GM18498 (cell line): ENCODE measurements around the gene BTBD19.
"Not testable (repeated sequence)": the region's sequence is repeated elsewhere in the genome, so short reads cannot be mapped to it uniquely, and the experiment has no call there.

Source experiments
- ATAC-seq: cut with Tn5 transposase; IDR thresholded peaks from one replicate; pipeline ENCODE4 v1.9.1; 2021; ENCODE audit warnings: mild to moderate bottlenecking, moderate library complexity; ENCODE audit not compliant: unreplicated experiment

Gene BTBD19

GRCh38 chr1:44828003-44828651 is 19.8 kb downstream of the BTBD19 start:
- no peak for ATAC-seq

GRCh38 chr1:44828841-44829440 is 20.6 kb downstream of the BTBD19 start:
- ATAC-seq = no peak

GRCh38 chr1:44829506-44830384 is 21.4 kb downstream of the BTBD19 start:
- no peak for ATAC-seq

- ATAC-seq = no peak
These were observed 22.6 kb downstream of the BTBD19 start for GRCh38 chr1:44830900-44831304.

- no peak for ATAC-seq
These were observed 23.2 kb downstream of the BTBD19 start for GRCh38 chr1:44831516-44831915.

- no peak for ATAC-seq
These were observed 23.9 kb downstream of the BTBD19 start for GRCh38 chr1:44832056-44832705.

GRCh38 chr1:44834328-44834727 is 26.0 kb downstream of the BTBD19 start:
- no peak for ATAC-seq

- ATAC-seq = peak; percentile 63
These were observed 27.7 kb downstream of the BTBD19 start for GRCh38 chr1:44835738-44836675.

GRCh38 chr1:44838294-44838693 is 30.0 kb downstream of the BTBD19 start:
- not testable (repeated sequence) for ATAC-seq

- ATAC-seq = no peak
These were observed 31.3 kb downstream of the BTBD19 start for GRCh38 chr1:44839576-44839975.

GRCh38 chr1:44842486-44842861 is 34.2 kb downstream of the BTBD19 start:
- ATAC-seq = no peak

- ATAC-seq = no peak
These were observed 34.7 kb downstream of the BTBD19 start, which contains the start of gene PTCH2 for GRCh38 chr1:44842862-44843655. PTCH2 (minus strand) TSS chr1:44843253; CDS start chr1:44842932, 321 bp downstream.

GRCh38 chr1:44846985-44847384 is 38.7 kb downstream of the BTBD19 start:
- no peak for ATAC-seq

- ATAC-seq = no peak
These were observed 39.5 kb downstream of the BTBD19 start for GRCh38 chr1:44847845-44848244.

GRCh38 chr1:44848456-44849181 is 40.3 kb downstream of the BTBD19 start:
- ATAC-seq = no peak

- ATAC-seq = no peak
These were observed 41.3 kb downstream of the BTBD19 start for GRCh38 chr1:44849575-44850132.

- ATAC-seq = no peak
These were observed 43.0 kb downstream of the BTBD19 start for GRCh38 chr1:44851308-44851707.

- ATAC-seq = no peak
These were observed 44.9 kb downstream of the BTBD19 start for GRCh38 chr1:44853201-44853600.
